Stimulated activated CD8-positive, alpha-beta memory T cell treated with anti-CD3 and anti-CD28 coated beads, Interleukin-2, amount 100 ng/mL, for 1 hour (primary cell): ENCODE results near the gene ZFP57.

ENCODE experiments used
- DNase-seq, 2 donors: peaks; one replicate each; pipeline ENCODE4 v3.0.0-alpha.2; 2020; ENCODE audit warnings: low read depth in 2 of 2

The ZFP57 gene

GRCh38 chr6:29626948-29627754 is 53.8 kb downstream of the ZFP57 start:
- DNase-seq, result no peak

- DNase-seq, result no peak
Measured at GRCh38 chr6:29625337-29625930, 55.5 kb downstream of the ZFP57 start.

- no peak for DNase-seq
Measured at GRCh38 chr6:29624520-29624961, 56.4 kb downstream of the ZFP57 start.
